SIG-M5 treated with dmso at 0.1 percent for 504 hours (cell line): ENCODE data around the gene BPIFB3.

ENCODE experiments used
- DNase-seq: peaks from one replicate; lab custom pipeline; 2025; ENCODE audit not compliant: unreplicated experiment; lab: John Stamatoyannopoulos, UW

Gene BPIFB3

GRCh38 chr20:33059741-33060390, 6.2 kb downstream of the BPIFB3 start:
- DNase-seq: no peak

- no peak for DNase-seq
Measured at GRCh38 chr20:33061658-33062028, 7.9 kb downstream of the BPIFB3 start.

- no peak for DNase-seq
Measured at GRCh38 chr20:33062105-33062824, 8.6 kb downstream of the BPIFB3 start.

- no peak for DNase-seq
Measured at GRCh38 chr20:33062825-33063149, 9.1 kb downstream of the BPIFB3 start.

GRCh38 chr20:33063271-33063670, 9.6 kb downstream of the BPIFB3 start:
- no peak for DNase-seq

GRCh38 chr20:33064572-33065287, 11.0 kb downstream of the BPIFB3 start:
- no peak for DNase-seq

- DNase-seq: no peak
Measured at GRCh38 chr20:33065785-33066184, 12.1 kb downstream of the BPIFB3 start.

GRCh38 chr20:33067806-33068205, 14.1 kb downstream of the BPIFB3 start:
- DNase-seq: no peak

- no peak for DNase-seq
Measured at GRCh38 chr20:33068251-33068939, 14.7 kb downstream of the BPIFB3 start.

GRCh38 chr20:33069673-33070072, 16.0 kb downstream of the BPIFB3 start:
- DNase-seq: no peak

- DNase-seq: no peak
Measured at GRCh38 chr20:33070111-33071053, 16.7 kb downstream of the BPIFB3 start.

- no peak for DNase-seq
Measured at GRCh38 chr20:33071198-33071597, 17.5 kb downstream of the BPIFB3 start.

GRCh38 chr20:33072362-33072761, 18.7 kb downstream of the BPIFB3 start:
- no peak for DNase-seq

- DNase-seq: no peak
Measured at GRCh38 chr20:33072813-33073212, 19.1 kb downstream of the BPIFB3 start.

- DNase-seq: no peak
Measured at GRCh38 chr20:33074675-33075074, 21.0 kb downstream of the BPIFB3 start.

- DNase-seq: no peak
Measured at GRCh38 chr20:33075281-33075680, 21.6 kb downstream of the BPIFB3 start.

GRCh38 chr20:33076662-33077372, 23.1 kb downstream of the BPIFB3 start:
- DNase-seq: no peak

- DNase-seq: no peak
Measured at GRCh38 chr20:33079259-33079658, 25.6 kb downstream of the BPIFB3 start, which contains the start of gene BPIFB4. Gene BPIFB4 (plus strand): TSS chr20:33079643. CDS start chr20:33081527, 1,884 bp downstream.

- DNase-seq: no peak
Measured at GRCh38 chr20:33081411-33082154, 27.9 kb downstream of the BPIFB3 start.
